ENCODE results near the gene SPPL2B.

Gene SPPL2B

GRCh38 chr19:2361246-2362045 lies 33.0 kb downstream of the SPPL2B start:
- H3K79me2 ChIP-seq (ENCODE audit: insufficient read depth, low read length), result no peaks in the 10 kb centered on the region
- no peaks in the 10 kb centered on the region for H3F3A ChIP-seq (ENCODE audit: insufficient read depth)
- H3K4me3 ChIP-seq (ENCODE audit: insufficient read depth, low read length, poor library complexity, severe bottlenecking), result no peak overlapping the region
- no peak for TF ChIP-seq EZH2phosphoT487 (conservative IDR thresholded peaks at IDR 0.05; ENCODE audit: low read length)
- TF ChIP-seq CTCF (IDR thresholded peaks at IDR 0.05; ENCODE audit: insufficient read depth, low read length, poor library complexity, severe bottlenecking), result no peak
- no peaks in the 10 kb centered on the region for H3K36me3 ChIP-seq (ENCODE audit: low read length)
- H3K9ac ChIP-seq (ENCODE audit: low read length), result no peak overlapping the region
- H2AFZ ChIP-seq (ENCODE audit: low read depth, low read length, severe bottlenecking), result no peak overlapping the region
- no peaks in the 10 kb centered on the region for H3K9me3 ChIP-seq (ENCODE audit: insufficient read depth, low read length)
- H3K27me3 ChIP-seq (ENCODE audit: low read length), result no peaks in the 10 kb centered on the region
- no peaks in the 10 kb centered on the region for H3K9me2 ChIP-seq (replicated peaks; ENCODE audit: insufficient read depth, low read length)
- no peaks in the 10 kb centered on the region for H4K20me1 ChIP-seq (ENCODE audit: low read depth, low read length)
- no peak overlapping the region for H3K27ac ChIP-seq (ENCODE audit: low read depth, low read length)
- H3K4me2 ChIP-seq (ENCODE audit: low read depth, low read length, poor library complexity, severe bottlenecking), result no peak overlapping the region

GRCh38 chr19:2362046-2362969 lies 33.8 kb downstream of the SPPL2B start:
- H2AFZ ChIP-seq (ENCODE audit: low read depth, low read length, severe bottlenecking), result no peak overlapping the region
- H3K9me2 ChIP-seq (replicated peaks; ENCODE audit: insufficient read depth, low read length), result no peaks in the 10 kb centered on the region
- H3K27me3 ChIP-seq (ENCODE audit: low read length), result no peaks in the 10 kb centered on the region
- H3K4me3 ChIP-seq (ENCODE audit: insufficient read depth, low read length, poor library complexity, severe bottlenecking), result no peak overlapping the region
- no peaks in the 10 kb centered on the region for H3K79me2 ChIP-seq (ENCODE audit: insufficient read depth, low read length)
- no peaks in the 10 kb centered on the region for H3F3A ChIP-seq (ENCODE audit: insufficient read depth)
- no peaks in the 10 kb centered on the region for H3K36me3 ChIP-seq (ENCODE audit: low read length)
- TF ChIP-seq CTCF (IDR thresholded peaks at IDR 0.05; ENCODE audit: insufficient read depth, low read length, poor library complexity, severe bottlenecking), result no peak
- no peak for TF ChIP-seq EZH2phosphoT487 (conservative IDR thresholded peaks at IDR 0.05; ENCODE audit: low read length)
- H3K4me2 ChIP-seq (ENCODE audit: low read depth, low read length, poor library complexity, severe bottlenecking), result no peak overlapping the region
- H3K9me3 ChIP-seq (ENCODE audit: insufficient read depth, low read length), result no peaks in the 10 kb centered on the region
- H4K20me1 ChIP-seq (ENCODE audit: low read depth, low read length), result no peaks in the 10 kb centered on the region
- H3K9ac ChIP-seq (ENCODE audit: low read length), result no peak overlapping the region
- H3K27ac ChIP-seq (ENCODE audit: low read depth, low read length), result no peak overlapping the region

DNA sequence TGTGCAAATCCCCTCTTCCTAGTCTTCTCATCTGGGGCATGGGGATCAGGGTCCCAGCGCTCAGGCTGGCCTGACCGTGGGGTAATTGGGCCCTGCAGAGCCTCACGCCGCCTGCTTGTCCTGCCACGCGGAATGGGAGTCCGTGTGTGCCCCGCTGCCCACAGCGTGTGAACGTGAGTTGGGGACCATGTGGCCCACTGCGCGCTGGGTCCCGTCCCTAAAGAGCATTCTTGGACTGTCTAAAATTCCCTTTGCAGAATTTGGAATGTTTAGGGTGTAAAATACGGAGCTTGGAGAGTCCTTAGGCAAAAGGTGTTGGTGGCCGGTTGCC lies 34.5 kb downstream of the SPPL2B start:
- Histone ChIP-seq H3K27me3 (ENCODE audit: low read length) (no peaks in the 10 kb centered on the region), H3K4me2 (ENCODE audit: low read depth, low read length, poor library complexity, severe bottlenecking) (no peak overlapping the region), H3K36me3 (ENCODE audit: low read length) (no peaks in the 10 kb centered on the region), H3K79me2 (ENCODE audit: insufficient read depth, low read length) (no peaks in the 10 kb centered on the region), H2AFZ (ENCODE audit: low read depth, low read length, severe bottlenecking) (no peak overlapping the region), H3K9me3 (ENCODE audit: insufficient read depth, low read length) (no peaks in the 10 kb centered on the region), H3F3A (ENCODE audit: insufficient read depth) (no peaks in the 10 kb centered on the region), H3K9ac (ENCODE audit: low read length) (no peak overlapping the region), H4K20me1 (ENCODE audit: low read depth, low read length) (no peaks in the 10 kb centered on the region), H3K4me3 (ENCODE audit: insufficient read depth, low read length, poor library complexity, severe bottlenecking) (no peak overlapping the region), H3K27ac (ENCODE audit: low read depth, low read length) (no peak overlapping the region), H3K9me2 (replicated peaks; ENCODE audit: insufficient read depth, low read length) (no peaks in the 10 kb centered on the region)
- no peak for TF ChIP-seq CTCF (IDR thresholded peaks at IDR 0.05; ENCODE audit: insufficient read depth, low read length, poor library complexity, severe bottlenecking)
- no peak for TF ChIP-seq EZH2phosphoT487 (conservative IDR thresholded peaks at IDR 0.05; ENCODE audit: low read length)

All from SU-DHL-6 (cell line).